ENCODE results near the gene NRAP. TPM values are rescaled to one million over a fixed set of nuclear protein-coding genes. Genes with fewer than 3 reads are reported as not detected.

NRAP gene
- total RNA-seq, 2 donors from 2014 or later = not detected

GRCh38 chr10:113641702-113642101 lies 22.1 kb downstream of the NRAP start:
- no peak overlapping the region for H3K4me3 ChIP-seq
- TF ChIP-seq CTCF (IDR thresholded peaks at IDR 0.05) = no peak
- no peaks in the 10 kb centered on the region for H3K27me3 ChIP-seq (replicated peaks; ENCODE audit: insufficient read depth)
- H3K4me1 ChIP-seq (ENCODE audit: control insufficient read depth in 1 of 2, low read depth in 2 of 2) = peaks cover 11 to 27% of the 10 kb centered on the region in 2 donors
- DNase-seq (ENCODE audit: low spot score) (no peak), ATAC-seq (ENCODE audit: insufficient number of reproducible peaks, low FRiP score, low read depth) (no peak)
- H3K27ac ChIP-seq = no peak overlapping the region
- no peaks in the 10 kb centered on the region for H3K9me3 ChIP-seq
- H3K36me3 ChIP-seq = no peaks in the 10 kb centered on the region

- H3K9me3 ChIP-seq = no peaks in the 10 kb centered on the region
- ATAC-seq (ENCODE audit: insufficient number of reproducible peaks, low FRiP score, low read depth) = no peak
- H3K27me3 ChIP-seq (replicated peaks; ENCODE audit: insufficient read depth) = no peaks in the 10 kb centered on the region
- DNase-seq (ENCODE audit: low spot score) = no peak
- TF ChIP-seq CTCF (IDR thresholded peaks at IDR 0.05) = no peak
- no peaks in the 10 kb centered on the region for H3K36me3 ChIP-seq
- H3K4me1 ChIP-seq (ENCODE audit: control insufficient read depth in 1 of 2, low read depth in 2 of 2) = peaks cover 6 to 10% of the 10 kb centered on the region in 2 donors
- H3K4me3 ChIP-seq = no peak overlapping the region
- H3K27ac ChIP-seq = no peak overlapping the region
Measured at GRCh38 chr10:113639966-113640365, 23.9 kb downstream of the NRAP start.

- no peak overlapping the region for H3K4me3 ChIP-seq
- ATAC-seq (ENCODE audit: insufficient number of reproducible peaks, low FRiP score, low read depth) (no peak), DNase-seq (ENCODE audit: low spot score) (no peak)
- TF ChIP-seq CTCF (IDR thresholded peaks at IDR 0.05) = no peak
- H3K9me3 ChIP-seq = no peaks in the 10 kb centered on the region
- H3K27ac ChIP-seq = no peak overlapping the region
- H3K4me1 ChIP-seq (ENCODE audit: control insufficient read depth in 1 of 2, low read depth in 2 of 2) = no peaks in the 10 kb centered on the region
- H3K36me3 ChIP-seq = no peaks in the 10 kb centered on the region
- no peaks in the 10 kb centered on the region for H3K27me3 ChIP-seq (replicated peaks; ENCODE audit: insufficient read depth)
Measured at GRCh38 chr10:113631684-113632367, 32.0 kb downstream of the NRAP start.

- no peak for TF ChIP-seq CTCF (IDR thresholded peaks at IDR 0.05)
- DNase-seq (ENCODE audit: low spot score) (no peak), ATAC-seq (ENCODE audit: insufficient number of reproducible peaks, low FRiP score, low read depth) (no peak)
- Histone ChIP-seq H3K4me3 (no peak overlapping the region), H3K4me1 (ENCODE audit: control insufficient read depth in 1 of 2, low read depth in 2 of 2) (no peaks in the 10 kb centered on the region), H3K27ac (no peak overlapping the region), H3K36me3 (no peaks in the 10 kb centered on the region), H3K9me3 (no peaks in the 10 kb centered on the region), H3K27me3 (replicated peaks; ENCODE audit: insufficient read depth) (no peaks in the 10 kb centered on the region)
Measured at GRCh38 chr10:113630929-113631533, 32.8 kb downstream of the NRAP start.

- Histone ChIP-seq H3K27me3 (replicated peaks; ENCODE audit: insufficient read depth) (no peaks in the 10 kb centered on the region), H3K4me3 (no peak overlapping the region), H3K9me3 (no peaks in the 10 kb centered on the region), H3K4me1 (ENCODE audit: control insufficient read depth in 1 of 2, low read depth in 2 of 2) (no peaks in the 10 kb centered on the region), H3K27ac (no peak overlapping the region), H3K36me3 (no peaks in the 10 kb centered on the region)
- DNase-seq (ENCODE audit: low spot score) (no peak), ATAC-seq (ENCODE audit: insufficient number of reproducible peaks, low FRiP score, low read depth) (no peak)
- no peak for TF ChIP-seq CTCF (IDR thresholded peaks at IDR 0.05)
Measured at GRCh38 chr10:113628607-113629153, 35.2 kb downstream of the NRAP start.

Data from thoracic aorta (tissue), 2 donors.